UCSD-AML1 (cell line): Measurements from ENCODE around the gene CTPS2.

Experiments
- DNase-seq: peaks from one replicate; lab custom pipeline; 2025; ENCODE audit not compliant: unreplicated experiment; lab: John Stamatoyannopoulos, UW

Gene CTPS2

DNA sequence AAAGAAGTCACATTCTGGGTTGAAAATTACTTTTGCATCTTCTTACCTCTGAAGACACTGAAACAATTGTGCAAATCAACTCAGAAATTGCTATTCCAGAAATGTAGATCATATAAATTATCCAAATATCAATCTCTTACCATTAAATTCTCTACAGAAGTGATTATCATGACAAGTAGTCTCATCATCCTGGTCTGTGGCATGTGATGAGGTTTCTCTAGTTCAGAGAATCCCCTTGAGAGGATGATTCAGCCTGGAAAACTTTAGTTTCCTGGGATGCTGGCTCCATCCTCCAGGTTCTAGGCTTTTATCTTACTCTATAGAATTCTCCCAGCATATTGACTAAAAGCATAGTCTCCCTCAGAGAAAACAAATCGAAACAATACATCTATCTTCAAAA lies 138.7 kb downstream of the CTPS2 start:
- DNase-seq, result no peak

DNA sequence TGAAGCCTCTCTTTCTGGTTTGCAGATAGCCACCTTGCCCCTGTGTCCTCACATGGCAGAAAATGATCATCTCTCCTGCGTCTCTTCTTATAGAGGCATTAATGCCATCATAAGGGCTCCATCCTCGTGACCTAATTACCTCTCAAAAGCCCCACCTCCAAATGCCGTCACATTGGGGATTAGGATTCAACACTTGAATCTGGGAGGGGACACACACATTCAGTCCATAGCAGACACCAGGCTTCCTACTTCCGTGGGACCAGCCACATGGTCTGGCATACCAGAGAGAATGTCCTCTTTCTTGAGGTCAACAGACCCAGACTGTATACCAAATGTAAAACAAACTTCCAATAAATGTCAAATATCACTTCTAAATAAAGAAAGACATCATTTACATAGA lies 144.8 kb downstream of the CTPS2 start:
- DNase-seq, result no peak

DNA sequence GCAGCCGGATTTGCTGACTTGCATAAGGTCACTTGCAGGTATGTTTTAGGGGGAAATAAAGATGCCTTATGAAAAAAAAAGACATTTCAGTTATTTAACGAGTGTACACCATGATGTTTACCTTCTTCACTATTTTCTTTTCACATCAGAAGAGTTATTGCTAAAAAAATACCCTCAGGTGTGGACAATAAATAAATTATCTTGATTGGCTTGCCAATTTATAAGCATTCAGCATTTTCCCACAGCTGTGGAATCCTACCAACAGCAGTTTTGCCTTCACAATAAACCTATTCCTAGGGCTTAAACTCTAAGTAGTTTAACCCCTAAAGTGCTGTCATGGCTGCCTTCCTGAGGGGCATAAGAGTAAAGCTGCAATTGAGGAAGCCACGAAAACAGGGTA lies 145.9 kb downstream of the CTPS2 start:
- no peak for DNase-seq

DNA sequence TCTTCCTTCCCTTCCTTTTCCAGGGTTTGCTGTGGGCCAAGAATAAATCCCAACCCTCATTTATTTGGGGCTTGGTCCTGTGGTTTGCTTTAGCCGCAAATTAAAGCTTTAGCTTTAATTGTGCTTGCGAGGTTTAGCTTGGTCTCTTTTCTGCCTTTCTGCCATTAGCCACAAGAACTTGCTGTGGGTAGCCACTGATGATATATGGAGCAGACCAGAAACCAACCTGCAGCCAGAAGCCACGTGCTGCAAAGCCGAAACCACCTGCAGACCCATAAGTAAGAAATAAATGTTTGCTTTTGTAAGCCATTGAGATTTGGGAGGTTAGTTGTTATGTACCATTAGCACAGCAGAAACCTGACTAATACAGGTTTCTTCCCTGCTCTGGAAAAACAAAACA lies 152.3 kb downstream of the CTPS2 start:
- no peak for DNase-seq

DNA sequence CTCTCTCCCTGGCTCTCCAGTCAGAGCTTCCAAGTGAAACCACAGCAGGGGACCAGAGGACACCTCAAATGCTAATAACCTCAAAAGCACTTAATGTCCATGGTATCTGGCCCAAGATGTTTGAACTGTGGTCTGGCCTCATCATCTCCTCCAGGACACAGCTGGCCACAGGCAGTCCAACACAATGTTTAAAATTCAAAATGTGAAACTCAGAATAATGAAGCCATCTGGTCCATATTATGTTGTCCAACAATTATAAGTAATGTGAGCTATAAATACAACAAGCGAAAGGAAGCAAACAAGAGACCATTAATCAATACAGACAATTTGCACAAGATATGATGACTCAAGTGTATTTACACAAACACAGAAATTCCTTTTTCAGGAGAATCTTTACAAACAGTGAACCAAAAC lies 153.3 kb downstream of the CTPS2 start:
- DNase-seq, result no peak

DNA sequence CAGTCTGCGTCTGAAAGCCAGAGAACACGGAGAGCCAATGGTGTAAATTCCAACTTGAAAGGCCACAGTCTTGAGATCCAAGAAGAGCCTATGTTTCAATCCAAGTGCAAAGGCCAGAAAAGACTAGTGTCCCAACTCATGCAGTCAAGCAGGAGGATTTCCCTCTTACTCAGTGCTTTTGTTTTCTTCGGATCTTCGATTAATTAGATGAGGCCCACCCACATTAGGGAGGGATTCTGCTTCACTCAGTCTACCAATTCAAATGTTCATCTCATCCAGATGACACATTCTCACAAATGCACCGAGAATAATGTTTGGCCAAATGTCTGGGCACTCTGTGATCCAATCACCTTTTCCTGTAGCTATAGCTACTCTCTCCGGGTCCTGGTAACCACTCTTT lies 154.0 kb downstream of the CTPS2 start:
- no peak for DNase-seq

DNA sequence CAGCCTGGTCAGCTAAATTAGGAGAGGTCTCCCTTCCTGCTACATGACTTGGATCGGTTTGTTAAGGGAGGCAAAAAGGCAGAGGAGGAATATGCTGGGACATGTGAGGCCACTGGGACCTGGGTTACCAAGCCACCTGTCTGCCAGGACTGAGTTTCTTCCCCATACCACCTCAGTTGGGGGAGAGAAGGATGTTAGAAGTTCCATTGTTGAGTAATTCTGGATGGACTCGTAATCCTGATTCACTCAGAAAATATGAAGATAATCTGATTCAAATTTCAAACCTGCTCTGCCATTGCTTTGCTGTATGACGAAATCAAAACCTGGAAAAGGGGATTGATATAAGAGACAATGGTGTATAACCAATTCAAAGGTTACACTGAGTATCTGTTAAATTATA lies 159.9 kb downstream of the CTPS2 start:
- no peak for DNase-seq

DNA sequence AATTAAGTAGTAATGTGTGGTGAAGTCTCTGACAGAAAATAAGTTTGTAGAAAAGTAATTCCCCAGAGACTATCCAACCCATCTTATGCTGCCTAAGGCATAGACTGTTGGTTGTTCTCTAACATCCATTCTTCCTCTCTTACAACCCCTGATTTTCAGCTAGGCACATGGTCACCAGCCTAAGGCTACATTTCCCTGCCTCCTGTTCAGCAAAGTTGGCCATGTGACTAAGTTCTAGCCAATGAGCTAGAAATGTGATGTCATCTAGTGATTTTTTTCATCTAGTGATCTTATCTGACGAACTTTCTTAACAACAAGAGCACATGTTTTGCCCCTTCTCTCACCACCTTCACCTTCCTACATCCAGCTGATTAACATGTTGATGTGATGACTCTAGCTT lies 164.8 kb downstream of the CTPS2 start:
- no peak for DNase-seq

DNA sequence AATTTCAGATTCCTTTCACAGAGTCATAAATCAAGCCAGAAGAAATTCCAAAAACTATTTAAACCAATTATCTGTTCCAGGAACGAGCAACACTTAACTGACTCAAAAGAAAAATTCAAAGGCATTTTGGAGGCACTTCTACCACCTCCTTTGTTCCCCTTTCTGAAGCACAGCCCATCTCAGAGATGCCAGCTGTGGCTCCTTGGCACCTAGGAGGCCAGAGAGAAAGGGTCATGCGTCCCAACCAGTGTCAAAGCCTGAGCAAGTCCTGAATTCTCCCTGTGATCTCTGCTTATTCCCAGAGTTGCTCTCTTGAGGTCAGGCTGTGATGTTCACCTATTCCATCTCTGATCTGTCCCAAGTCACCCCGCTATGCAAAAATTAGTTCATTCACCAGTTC lies 167.5 kb downstream of the CTPS2 start:
- no peak for DNase-seq
